ENCODE results near the gene KIF26B. TPM values are rescaled to one million over a fixed set of nuclear protein-coding genes. Genes with fewer than 3 reads are reported as not detected.

Gene KIF26B
- total and polyA plus RNA-seq, 10 of the 15 experiments (the other 5 are each of a cell fraction or from before 2014, with no cell fraction given), result 0.35 to 11.6 (median 2.2) TPM

GRCh38 chr1:245457562-245457961 is 302.8 kb downstream of the KIF26B start (continued):
- TF ChIP-seq IKZF2 (IDR thresholded peaks at IDR 0.05), result no peak
- no peak for TF ChIP-seq DPF2 (IDR thresholded peaks at IDR 0.05)

DNA sequence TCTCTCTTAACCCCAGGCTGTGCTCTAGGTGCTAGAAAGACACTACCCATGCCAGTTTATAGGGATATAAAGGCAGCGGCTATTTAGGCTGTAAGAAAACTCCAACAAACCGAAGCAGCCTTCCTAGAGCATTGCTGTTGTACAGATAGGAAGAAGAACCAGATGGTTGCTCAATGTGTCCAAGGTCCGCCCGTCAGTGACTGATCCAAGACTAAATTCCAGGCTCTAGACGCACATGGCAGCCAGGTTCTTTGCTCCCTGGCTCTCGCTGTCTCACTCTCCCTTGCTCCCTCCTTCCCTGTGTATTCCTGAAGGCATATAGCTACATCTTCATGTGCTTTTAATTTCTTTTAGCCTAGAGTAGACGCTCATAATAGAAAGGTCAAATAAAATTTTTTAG is 303.4 kb downstream of the KIF26B start:
- no peak for FAIRE-seq
- ChIA-PET SMC1A (ENCODE audit: uncharacterized antibody, unreplicated experiment) (no interaction called here), RAD21 (ENCODE audit: unreplicated experiment) (no interaction called here), POLR2A (no interaction called here), CTCF (no interaction called here)
- H3K79me2 ChIP-seq (ENCODE audit: control insufficient read depth, insufficient read depth, low read length), result no peaks in the 10 kb centered on the region
- no peak overlapping the region for H3K4me2 ChIP-seq (ENCODE audit: control insufficient read depth, insufficient read depth)
- TF ChIP-seq EP300 (IDR thresholded peaks at IDR 0.05; ENCODE audit: borderline replicate concordance in 1 of 2, control insufficient read depth in 1 of 2, low read depth in 2 of 2, low read length in 2 of 2) (no peak), SRF (IDR thresholded peaks at IDR 0.05; ENCODE audit: low read depth in 2 of 2, low read length in 2 of 2) (no peak), SREBF1 (IDR thresholded peaks at IDR 0.05; ENCODE audit: low read length) (no peak), IKZF2 (IDR thresholded peaks at IDR 0.05) (no peak), MXI1 (IDR thresholded peaks at IDR 0.05; ENCODE audit: low read depth, low read length) (no peak), BCL3 (IDR thresholded peaks at IDR 0.05; ENCODE audit: borderline replicate concordance, insufficient read depth, low read depth, low read length, poor library complexity, severe bottlenecking) (no peak), DPF2 (IDR thresholded peaks at IDR 0.05) (no peak), SPI1 (IDR thresholded peaks at IDR 0.05; ENCODE audit: borderline replicate concordance, insufficient read depth, low read depth, low read length) (no peak), RCOR1 (conservative IDR thresholded peaks at IDR 0.05; ENCODE audit: low read depth, low read length) (no peak), EZH2 (IDR thresholded peaks at IDR 0.05; ENCODE audit: borderline replicate concordance, control insufficient read depth, low read depth, low read length) (no peak), GATAD2B (conservative IDR thresholded peaks at IDR 0.05; ENCODE audit: low read depth) (no peak), SKIL (IDR thresholded peaks at IDR 0.05; ENCODE audit: low read depth, poor library complexity, severe bottlenecking) (no peak)
- TF ChIP-seq, protein P1, sequence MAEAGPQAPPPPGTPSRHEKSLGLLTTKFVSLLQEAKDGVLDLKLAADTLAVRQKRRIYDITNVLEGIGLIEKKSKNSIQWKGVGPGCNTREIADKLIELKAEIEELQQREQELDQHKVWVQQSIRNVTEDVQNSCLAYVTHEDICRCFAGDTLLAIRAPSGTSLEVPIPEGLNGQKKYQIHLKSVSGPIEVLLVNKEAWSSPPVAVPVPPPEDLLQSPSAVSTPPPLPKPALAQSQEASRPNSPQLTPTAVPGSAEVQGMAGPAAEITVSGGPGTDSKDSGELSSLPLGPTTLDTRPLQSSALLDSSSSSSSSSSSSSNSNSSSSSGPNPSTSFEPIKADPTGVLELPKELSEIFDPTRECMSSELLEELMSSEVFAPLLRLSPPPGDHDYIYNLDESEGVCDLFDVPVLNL (IDR thresholded peaks at IDR 0.05; ENCODE audit: low read depth, low read length), result no peak
- H3K4me1 ChIP-seq (ENCODE audit: control insufficient read depth, insufficient read depth, low read length), result no peaks in the 10 kb centered on the region
- H4K20me1 ChIP-seq (ENCODE audit: control insufficient read depth, insufficient read depth), result no peaks in the 10 kb centered on the region
- in situ Hi-C loops (cut with MboI), result no loop called here
- no peaks in the 10 kb centered on the region for H3K9me3 ChIP-seq (replicated peaks; ENCODE audit: control insufficient read depth, insufficient read depth, low read length)
- H3K9ac ChIP-seq (ENCODE audit: control insufficient read depth, insufficient read depth, low read length), result no peak overlapping the region
- no TSS peak for BruUV-seq (replicated peaks)
- no peak overlapping the region for H2AFZ ChIP-seq (ENCODE audit: control insufficient read depth, low read depth, low read length)
- no peak for ATAC-seq
- no peak overlapping the region for H3K27ac ChIP-seq (ENCODE audit: control insufficient read depth, insufficient read depth)
- intact Hi-C loops (cut with micrococcal nuclease; ENCODE audit: unreplicated experiment), result no loop called here
- no peak overlapping the region for H3K4me3 ChIP-seq
- DNase-seq (ENCODE audit: low read depth, low spot score), result no peak
- H3K27me3 ChIP-seq (replicated peaks in 1 of 2; ENCODE audit: control insufficient read depth in 2 of 2, insufficient read depth in 2 of 2, low read length in 1 of 2), result no peaks in the 10 kb centered on the region
- no peaks in the 10 kb centered on the region for H3K36me3 ChIP-seq (ENCODE audit: control insufficient read depth in 2 of 2, insufficient read depth in 2 of 2, low read length in 1 of 2)
- 35% methylated on average over 7 of the region's 7 CpGs for WGBS (ENCODE audit: insufficient coverage, insufficient replicate concordance, low lambda C conversion rate, missing lambda C conversion rate)
